GM12872 (cell line): ENCODE data around the gene SCAPER.

Experiments used
- CTCF ChIP-seq: IDR thresholded peaks from 3 replicates; pipeline ENCODE4 v1.5.1; 2011; ENCODE audit warnings: low read depth, mild to moderate bottlenecking, low read length, moderate library complexity; ENCODE audit not compliant: insufficient read depth

Gene SCAPER

GRCh38 chr15:76696840-76697239 lies 208.3 kb downstream of the SCAPER start:
- TF ChIP-seq CTCF = no peak

DNA sequence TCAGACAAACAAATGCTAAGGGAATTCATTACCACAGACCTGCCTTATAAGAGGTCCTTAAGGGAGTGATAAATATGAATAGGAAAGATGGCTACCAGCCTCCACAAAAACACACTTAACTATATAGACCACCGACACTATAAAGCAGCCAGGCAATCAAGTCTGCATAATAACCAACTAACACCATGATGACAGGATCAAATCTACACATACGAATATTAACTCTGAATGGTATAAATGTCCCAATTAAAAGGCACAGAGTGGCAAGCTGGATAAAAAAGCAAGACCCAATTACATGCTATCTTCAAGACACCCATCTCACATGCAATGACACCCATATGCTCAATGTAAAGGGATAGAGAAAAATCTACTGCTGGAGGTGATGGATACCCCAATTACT lies 221.1 kb downstream of the SCAPER start:
- no peak for TF ChIP-seq CTCF

DNA sequence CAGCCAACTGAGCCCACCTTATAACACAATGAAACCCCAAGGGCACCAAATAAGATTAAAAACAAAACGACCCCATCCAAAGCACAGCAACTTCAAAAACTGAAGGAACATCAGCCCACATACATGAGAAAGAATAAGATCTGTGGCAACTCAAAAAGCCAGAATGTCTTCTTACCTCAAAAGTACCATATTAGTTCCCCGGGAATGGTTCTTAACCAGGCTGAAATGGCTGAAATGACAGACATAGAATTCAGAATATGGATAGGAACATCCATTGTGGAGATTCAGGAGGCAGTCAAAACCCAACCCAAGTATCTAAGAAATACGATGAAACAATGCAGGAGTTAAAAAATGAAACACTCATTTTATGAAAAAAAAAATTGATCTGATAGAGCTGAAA lies 222.3 kb downstream of the SCAPER start:
- TF ChIP-seq CTCF = no peak

DNA sequence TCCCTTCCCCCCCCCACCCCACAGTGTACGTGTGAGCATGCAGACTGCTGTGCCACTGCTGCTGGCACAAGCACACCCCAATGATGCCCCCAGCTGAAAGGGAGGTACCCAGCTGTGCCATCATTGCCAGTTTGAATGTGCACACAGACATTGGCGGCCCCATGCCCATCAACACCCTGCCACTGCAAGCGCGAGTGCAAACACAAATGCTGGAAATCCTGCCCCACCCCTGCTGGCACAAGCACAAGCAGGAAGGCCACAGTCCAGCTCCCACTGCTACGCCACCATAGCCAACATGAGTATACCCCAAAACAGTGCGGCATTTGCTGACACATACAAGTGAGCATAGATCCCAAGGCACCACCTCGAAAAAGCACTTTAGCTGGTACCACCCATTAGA lies 222.9 kb downstream of the SCAPER start:
- no peak for TF ChIP-seq CTCF

GRCh38 chr15:76678766-76679165 lies 226.4 kb downstream of the SCAPER start:
- TF ChIP-seq CTCF = no peak

DNA sequence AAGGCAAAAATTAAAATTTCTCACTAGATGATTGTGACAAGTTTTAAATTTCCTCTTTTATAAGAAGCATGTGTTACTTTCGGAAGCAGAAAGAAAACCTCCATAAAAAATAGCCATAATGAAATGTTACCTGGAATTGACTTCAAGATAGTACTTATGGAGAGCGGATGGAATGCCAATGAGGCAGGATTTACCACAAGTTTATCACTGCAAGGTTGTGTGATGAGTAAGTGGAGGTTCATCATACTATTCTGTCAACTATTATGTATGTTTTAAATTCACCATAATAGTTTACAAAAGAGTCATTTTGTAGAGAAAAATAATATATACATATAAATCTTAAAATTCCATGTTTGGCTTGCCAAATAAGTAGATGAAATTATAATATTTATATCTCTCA lies 230.3 kb downstream of the SCAPER start:
- no peak for TF ChIP-seq CTCF

GRCh38 chr15:76669521-76670207 lies 235.5 kb downstream of the SCAPER start:
- TF ChIP-seq CTCF = no peak
